NCI-H2196 treated with DMSO at 0.1 percent for 48 hours (cell line): ENCODE data around the gene GRIN3A.
A peak's percentile ranks its signal among the peaks of the same experiment; 100 is the strongest.

Experiments
- DNase-seq: peaks from one replicate; lab custom pipeline; 2025; ENCODE audit not compliant: unreplicated experiment; lab: John Stamatoyannopoulos, UW

Gene GRIN3A

GRCh38 chr9:101530076-101530711 is 208.3 kb downstream of the GRIN3A start:
- DNase-seq = peak; percentile 31

- no peak for DNase-seq
Observed at GRCh38 chr9:101528015-101528414, 210.4 kb downstream of the GRIN3A start.

- no peak for DNase-seq
Observed at GRCh38 chr9:101527066-101527465, 211.4 kb downstream of the GRIN3A start.

- no peak for DNase-seq
Observed at GRCh38 chr9:101524371-101524770, 214.1 kb downstream of the GRIN3A start.
